D721Med (cell line): ENCODE measurements around the gene TSSK3.
A peak's percentile ranks its signal among the peaks of the same experiment; 100 is the strongest.

Experiments used
- DNase-seq: peaks from one replicate; pipeline ENCODE4 v3.0.0; 2011; ENCODE audit warnings: low spot score; ENCODE audit not compliant: insufficient read length
- FAIRE-seq: peaks from 2 replicates; lab custom pipeline; 2011; peaks lifted over from hg19 to GRCh38; lab: Jason Lieb, UNC
- CTCF ChIP-seq: IDR thresholded peaks from 2 replicates; pipeline ENCODE4 v1.5.1; 2012; ENCODE audit warnings: mild to moderate bottlenecking, control low read depth; ENCODE audit not compliant: insufficient read depth; ENCODE audit errors: missing control alignments

TSSK3 gene

GRCh38 chr1:32400876-32401631 is 38.7 kb downstream of the TSSK3 start:
- DNase-seq (peak; percentile 75), FAIRE-seq (no peak)
- peak; percentile 89 for TF ChIP-seq CTCF

GRCh38 chr1:32404946-32405345 is 42.6 kb downstream of the TSSK3 start:
- TF ChIP-seq CTCF: no peak
- DNase-seq: no peak
- FAIRE-seq: no peak

- FAIRE-seq: no peak
- TF ChIP-seq CTCF: no peak
- no peak for DNase-seq
Observed at GRCh38 chr1:32405672-32406467, 43.5 kb downstream of the TSSK3 start.

GRCh38 chr1:32406629-32407111 is 44.3 kb downstream of the TSSK3 start:
- TF ChIP-seq CTCF: no peak
- FAIRE-seq (no peak), DNase-seq (no peak)

GRCh38 chr1:32411261-32411660 is 48.9 kb downstream of the TSSK3 start:
- TF ChIP-seq CTCF: no peak
- DNase-seq: no peak
- FAIRE-seq: no peak

GRCh38 chr1:32413507-32414185 is 51.3 kb downstream of the TSSK3 start:
- DNase-seq (no peak), FAIRE-seq (no peak)
- TF ChIP-seq CTCF: peak; percentile 72
